ENCODE results near the gene FGD1. TPM values are rescaled to one million over a fixed set of nuclear protein-coding genes. Genes with fewer than 3 reads are reported as not detected.

FGD1 gene
- total and polyA plus RNA-seq, 2 experiments from 2014 or later = 6.0 to 8.6 TPM

DNA sequence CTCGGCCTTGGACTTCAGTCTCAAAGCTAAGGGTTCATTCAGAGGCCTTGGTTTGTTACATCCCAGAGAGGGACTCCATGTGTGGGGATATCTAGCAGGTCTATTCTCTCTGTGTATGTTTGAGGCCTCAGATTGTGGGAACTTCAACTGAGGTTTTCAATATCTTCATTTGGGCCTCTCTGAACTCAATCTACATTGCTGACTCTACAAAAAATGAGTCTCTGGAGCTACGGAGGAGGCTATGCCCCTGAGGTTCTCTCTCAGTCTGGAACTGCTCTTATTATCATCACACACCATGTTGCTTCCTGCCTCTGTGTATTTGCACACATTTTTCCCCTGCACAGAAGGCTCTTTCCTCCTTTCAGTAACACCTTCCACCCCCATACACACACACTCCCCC lies 60.9 kb downstream of the FGD1 start:
- no peaks in the 10 kb centered on the region for H3K9me3 ChIP-seq (ENCODE audit: low read depth)
- TF ChIP-seq EZH2phosphoT487 (IDR thresholded peaks at IDR 0.05; ENCODE audit: insufficient read depth, low read depth) (no peak), EZH2 (IDR thresholded peaks at IDR 0.05; ENCODE audit: insufficient read depth, poor library complexity, severe bottlenecking) (no peak)
- no peaks in the 10 kb centered on the region for H3K9me2 ChIP-seq (ENCODE audit: insufficient read depth)
- H4K20me1 ChIP-seq (ENCODE audit: insufficient read depth) = no peaks in the 10 kb centered on the region
- H3K4me2 ChIP-seq (ENCODE audit: unreplicated experiment) = no peak overlapping the region
- no peaks in the 10 kb centered on the region for H3K79me2 ChIP-seq (ENCODE audit: insufficient read depth)
- no peaks in the 10 kb centered on the region for H3F3A ChIP-seq (ENCODE audit: insufficient read depth)
- no peak overlapping the region for H2AFZ ChIP-seq
- 78 to 81% methylated on average over 1 to 2 of the region's 2 CpGs for WGBS, 2 experiments (ENCODE audit: low coverage in 1 of 2, low lambda C conversion rate in 2 of 2, missing lambda C conversion rate in 2 of 2)
- no peak for DNase-seq
- no peaks in the 10 kb centered on the region for H3K27me3 ChIP-seq (replicated peaks; ENCODE audit: insufficient read depth)
- no peak overlapping the region for H3K4me3 ChIP-seq
- no peak overlapping the region for H3K9ac ChIP-seq
- in situ Hi-C loops (cut with MboI) = loop anchor here (25.0 kb wide), 1 partner anchor 398 kb away; the partner anchor contains the start of gene PHF8
- H3K27ac ChIP-seq = no peak overlapping the region
- H3K4me1 ChIP-seq (ENCODE audit: insufficient read depth) = no peaks in the 10 kb centered on the region
- H3K36me3 ChIP-seq (ENCODE audit: low read depth) = no peaks in the 10 kb centered on the region

DNA sequence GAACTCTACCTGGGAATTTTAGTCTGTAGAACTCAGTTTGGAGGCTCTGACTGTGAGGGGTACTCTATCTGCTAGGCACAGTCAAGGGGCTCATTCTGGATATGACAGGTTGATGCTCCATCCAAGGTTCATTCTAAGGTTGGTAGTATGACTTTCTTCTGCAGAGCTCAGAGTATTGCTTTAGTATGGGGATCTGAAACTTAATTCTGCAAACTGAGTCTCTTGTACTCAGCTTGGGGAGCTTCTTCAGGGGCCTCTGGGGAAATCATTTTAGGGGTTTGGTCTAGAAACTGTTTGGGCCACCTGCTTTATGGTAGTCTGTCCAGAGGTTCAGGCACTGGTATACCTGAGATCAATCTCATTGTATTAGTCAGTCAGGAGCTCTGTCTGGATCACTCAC lies 65.5 kb downstream of the FGD1 start:
- no peaks in the 10 kb centered on the region for H3K36me3 ChIP-seq (ENCODE audit: low read depth)
- DNase-seq = no peak
- no peak overlapping the region for H2AFZ ChIP-seq
- no peaks in the 10 kb centered on the region for H3K79me2 ChIP-seq (ENCODE audit: insufficient read depth)
- no peaks in the 10 kb centered on the region for H3K9me2 ChIP-seq (ENCODE audit: insufficient read depth)
- H3K4me2 ChIP-seq (ENCODE audit: unreplicated experiment) = no peak overlapping the region
- H3K9ac ChIP-seq = no peak overlapping the region
- H4K20me1 ChIP-seq (ENCODE audit: insufficient read depth) = no peaks in the 10 kb centered on the region
- in situ Hi-C loops (cut with MboI) = loop anchor here (25.0 kb wide), 1 partner anchor 393 kb away; the partner anchor contains the start of gene PHF8
- TF ChIP-seq EZH2phosphoT487 (IDR thresholded peaks at IDR 0.05; ENCODE audit: insufficient read depth, low read depth) (no peak), EZH2 (IDR thresholded peaks at IDR 0.05; ENCODE audit: insufficient read depth, poor library complexity, severe bottlenecking) (no peak)
- no peak overlapping the region for H3K27ac ChIP-seq
- no peaks in the 10 kb centered on the region for H3K9me3 ChIP-seq (ENCODE audit: low read depth)
- no peaks in the 10 kb centered on the region for H3F3A ChIP-seq (ENCODE audit: insufficient read depth)
- no peaks in the 10 kb centered on the region for H3K27me3 ChIP-seq (replicated peaks; ENCODE audit: insufficient read depth)
- H3K4me3 ChIP-seq = no peak overlapping the region
- no peaks in the 10 kb centered on the region for H3K4me1 ChIP-seq (ENCODE audit: insufficient read depth)

DNA sequence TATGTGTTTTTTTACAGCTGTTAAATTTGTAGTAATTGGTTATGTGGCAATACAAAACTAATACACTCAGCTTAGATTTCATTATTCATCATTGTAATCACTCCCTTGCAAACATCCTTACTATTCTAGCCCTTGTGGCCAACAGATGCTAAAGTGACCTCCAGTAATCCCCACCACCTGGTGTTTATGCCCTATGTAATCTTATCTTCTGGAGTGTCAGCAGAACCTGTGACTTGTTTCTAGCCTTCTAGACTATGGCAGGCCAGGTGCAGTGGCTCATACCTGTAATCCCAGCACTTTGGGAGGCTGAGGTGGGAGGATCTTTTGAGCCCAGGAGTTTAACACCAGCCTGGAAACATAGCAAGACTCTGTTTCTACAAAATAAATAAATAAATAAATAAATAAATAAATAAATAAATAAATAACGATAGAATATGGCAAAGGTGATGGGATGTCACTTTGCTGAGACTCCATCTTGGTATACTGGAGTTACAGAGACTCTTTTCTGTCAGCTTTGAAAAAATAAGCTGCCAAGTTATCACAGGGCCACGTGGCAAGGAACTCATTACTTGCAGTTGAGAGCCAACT lies 68.1 kb downstream of the FGD1 start:
- Histone ChIP-seq H3K9ac (no peak overlapping the region), H3K9me3 (ENCODE audit: low read depth) (no peaks in the 10 kb centered on the region), H3K27ac (no peak overlapping the region), H3K27me3 (replicated peaks; ENCODE audit: insufficient read depth) (no peaks in the 10 kb centered on the region), H3K36me3 (ENCODE audit: low read depth) (no peaks in the 10 kb centered on the region), H3K4me3 (no peak overlapping the region), H2AFZ (no peak overlapping the region), H3K4me2 (ENCODE audit: unreplicated experiment) (no peak overlapping the region), H3K9me2 (ENCODE audit: insufficient read depth) (no peaks in the 10 kb centered on the region), H3F3A (ENCODE audit: insufficient read depth) (no peaks in the 10 kb centered on the region), H4K20me1 (ENCODE audit: insufficient read depth) (no peaks in the 10 kb centered on the region), H3K4me1 (ENCODE audit: insufficient read depth) (no peaks in the 10 kb centered on the region), H3K79me2 (ENCODE audit: insufficient read depth) (no peaks in the 10 kb centered on the region)
- in situ Hi-C loops (cut with MboI) = loop anchor here (25.0 kb wide), 1 partner anchor 391 kb away; the partner anchor contains the start of gene PHF8
- 23% methylated on average over 2 of the region's 2 CpGs for WGBS, 2 experiments (ENCODE audit: low coverage in 1 of 2, low lambda C conversion rate in 2 of 2, missing lambda C conversion rate in 2 of 2)
- DNase-seq = no peak
- no peak for TF ChIP-seq EZH2phosphoT487 (IDR thresholded peaks at IDR 0.05; ENCODE audit: insufficient read depth, low read depth)
- TF ChIP-seq EZH2 (IDR thresholded peaks at IDR 0.05; ENCODE audit: insufficient read depth, poor library complexity, severe bottlenecking) = no peak

DNA sequence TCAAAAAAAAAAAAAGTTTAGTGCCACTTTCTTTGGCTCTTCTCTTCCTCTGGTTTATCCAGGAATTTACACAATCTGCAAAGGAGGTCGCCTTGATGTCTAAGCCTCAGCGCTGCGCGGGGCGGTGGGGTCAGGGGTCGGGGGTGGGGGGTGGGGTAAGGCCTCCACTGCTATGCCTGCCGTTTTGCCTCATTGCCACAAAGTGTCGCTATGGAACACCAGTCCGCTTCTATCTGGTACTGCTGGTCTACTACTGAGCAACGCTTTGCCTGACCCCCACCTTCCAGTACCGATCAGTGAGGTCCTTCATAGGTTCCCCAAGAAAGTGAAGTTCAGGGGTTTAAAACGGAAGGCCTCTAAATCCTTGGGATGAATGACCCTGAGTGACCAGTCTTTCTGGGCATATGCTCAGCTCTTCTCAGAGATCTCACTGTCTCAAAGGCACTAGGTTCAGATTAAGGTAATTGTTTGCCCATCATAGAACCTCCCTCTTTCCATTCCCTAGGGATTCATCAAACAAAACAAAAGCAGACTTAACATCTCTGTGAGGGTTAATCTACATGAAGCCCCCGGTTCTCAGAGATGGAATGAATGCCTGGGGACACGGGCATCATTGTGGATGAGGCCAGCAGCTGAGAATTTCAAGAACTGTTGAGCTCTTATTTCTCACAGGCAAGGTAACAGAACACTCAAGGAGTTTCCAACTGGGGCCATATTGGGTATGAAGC lies 72.7 kb downstream of the FGD1 start:
- WGBS, 2 experiments (ENCODE audit: low coverage in 1 of 2, low lambda C conversion rate in 2 of 2, missing lambda C conversion rate in 2 of 2) = 55 to 59% methylated on average over 9 to 11 of the region's 14 CpGs
- no peaks in the 10 kb centered on the region for H3K4me1 ChIP-seq (ENCODE audit: insufficient read depth)
- H3K36me3 ChIP-seq (ENCODE audit: low read depth) = no peaks in the 10 kb centered on the region
- in situ Hi-C loops (cut with MboI) = no loop called here
- no peaks in the 10 kb centered on the region for H4K20me1 ChIP-seq (ENCODE audit: insufficient read depth)
- H3K27me3 ChIP-seq (replicated peaks; ENCODE audit: insufficient read depth) = no peaks in the 10 kb centered on the region
- no peaks in the 10 kb centered on the region for H3K9me3 ChIP-seq (ENCODE audit: low read depth)
- H3K27ac ChIP-seq = no peak overlapping the region
- no peak overlapping the region for H2AFZ ChIP-seq
- H3K9ac ChIP-seq = no peak overlapping the region
- no peak overlapping the region for H3K4me2 ChIP-seq (ENCODE audit: unreplicated experiment)
- no peak for TF ChIP-seq EZH2phosphoT487 (IDR thresholded peaks at IDR 0.05; ENCODE audit: insufficient read depth, low read depth)
- TF ChIP-seq EZH2 (IDR thresholded peaks at IDR 0.05; ENCODE audit: insufficient read depth, poor library complexity, severe bottlenecking) = no peak
- no peaks in the 10 kb centered on the region for H3F3A ChIP-seq (ENCODE audit: insufficient read depth)
- H3K4me3 ChIP-seq = no peak overlapping the region
- H3K9me2 ChIP-seq (ENCODE audit: insufficient read depth) = no peaks in the 10 kb centered on the region
- no peak for DNase-seq
- no peaks in the 10 kb centered on the region for H3K79me2 ChIP-seq (ENCODE audit: insufficient read depth)

Data from GM23248 (cell line).